PC-3 (cell line): Measurements from ENCODE around the gene DCLK3. TPM values are rescaled to one million over a fixed set of nuclear protein-coding genes. Genes with fewer than 3 reads are reported as not detected.

Source experiments
- ATAC-seq: fragments of 200-7000 bp; cut with Tn5 transposase; 2 replicates; pipeline ENCODE4 v1.9.1; 2020; ENCODE audit warnings: mild to moderate bottlenecking, moderate library complexity
- BruUV-seq: library from RNA; stranded (reverse); fragments of 400-500 nt; replicated peaks from 2 replicates; lab custom pipeline; 2021; lab: Mats Ljungman, UMichigan
- CTCF ChIA-PET: fragments of 300-600 bp; sonication (Branson Sonifier 250); formaldehyde crosslinking; loops from one replicate; lab custom pipeline; 2022; ENCODE audit warnings: antibody characterized with exemption; lab: Charles Lee
- POLR2A ChIA-PET: fragments of 300-600 bp; sonication (Branson Sonifier 250); formaldehyde crosslinking; loops from one replicate; lab custom pipeline; 2022; ENCODE audit warnings: antibody characterized with exemption; ENCODE audit not compliant: unreplicated experiment; lab: Charles Lee
- DNase-seq: peaks from one replicate; pipeline ENCODE4 v3.0.0-alpha.2; 2015
- H2AFZ ChIP-seq: fragments of 300-600 bp; sonication (generic); 2 replicates; pipeline ENCODE4 v1.6.0; 2016; ENCODE audit warnings: antibody characterized with exemption, low read length
- H3F3A ChIP-seq: fragments of 300-600 bp; sonication (generic); one replicate; pipeline ENCODE4 v1.6.0; 2017; ENCODE audit warnings: antibody characterized with exemption, low read length, control low read depth, mild to moderate bottlenecking; ENCODE audit not compliant: unreplicated experiment
- H3K27ac ChIP-seq: fragments of 300-600 bp; sonication (generic); 2 replicates; pipeline ENCODE4 v1.5.1; 2016; ENCODE audit warnings: mild to moderate bottlenecking, low read length
- H3K27me3 ChIP-seq: fragments of 300-600 bp; sonication (generic); 2 replicates; pipeline ENCODE4 v1.6.1; 2016; ENCODE audit warnings: low read length, mixed read lengths
- H3K36me3 ChIP-seq: fragments of 300-600 bp; sonication (generic); 2 replicates; pipeline ENCODE4 v1.6.1; 2016; ENCODE audit warnings: low read depth, mixed run types, low read length, mixed read lengths
- H3K4me1 ChIP-seq: fragments of 300-600 bp; sonication (generic); 2 replicates; pipeline ENCODE4 v1.5.1; 2016; ENCODE audit warnings: low read length; ENCODE audit not compliant: insufficient read depth
- H3K4me2 ChIP-seq: fragments of 300-600 bp; sonication (generic); 2 replicates; pipeline ENCODE4 v1.6.0; 2016; ENCODE audit warnings: low read length
- H3K4me3 ChIP-seq: fragments of 300-600 bp; sonication (generic); 2 replicates; pipeline ENCODE4 v1.5.1; 2016; ENCODE audit warnings: mild to moderate bottlenecking, low read length, mixed read lengths
- H3K79me2 ChIP-seq: fragments of 300-600 bp; sonication (generic); 2 replicates; pipeline ENCODE4 v1.6.1; 2017; ENCODE audit warnings: low read length, mixed read lengths
- H3K9ac ChIP-seq: fragments of 300-600 bp; sonication (generic); 2 replicates; pipeline ENCODE4 v1.6.0; 2016; ENCODE audit warnings: mild to moderate bottlenecking, low read length
- H3K9me2 ChIP-seq: fragments of 300-600 bp; sonication (generic); replicated peaks from 2 replicates; pipeline ENCODE4 v1.6.1; 2016; ENCODE audit warnings: mixed run types, low read length, mixed read lengths
- H3K9me3 ChIP-seq: fragments of 300-600 bp; sonication (generic); 2 replicates; pipeline ENCODE4 v1.6.1; 2016; ENCODE audit warnings: low read length, mixed read lengths
- H4K20me1 ChIP-seq: fragments of 300-600 bp; sonication (generic); 2 replicates; pipeline ENCODE4 v1.6.1; 2016; ENCODE audit warnings: low read length, mixed read lengths
- EZH2 ChIP-seq: fragments of 300-600 bp; sonication (generic); IDR thresholded peaks from one replicate; pipeline ENCODE4 v1.6.1; 2017; ENCODE audit warnings: antibody characterized with exemption, mild to moderate bottlenecking, low read length; ENCODE audit not compliant: unreplicated experiment
- EZH2phosphoT487 ChIP-seq: fragments of 300-600 bp; sonication (generic); IDR thresholded peaks from 2 replicates; pipeline ENCODE4 v1.6.1; 2018; ENCODE audit warnings: mild to moderate bottlenecking, antibody characterized with exemption, low read length, borderline replicate concordance
- intact Hi-C: fragments of 100-400 bp; cut with micrococcal nuclease; formaldehyde crosslinking; loops from 2 replicates; pipeline ENCODE4 v1.9.0; 2023
- total RNA-seq: library from RNA; depleted of rRNA; stranded (reverse); fragments of >200 nt; gene quantifications from 2 replicates; pipeline ENCODE4 v1.2.3, GENCODE V29; 2014
- TF ChIP-seq, protein P1 (sequence below): fragments of 300-600 bp; sonication (generic); conservative IDR thresholded peaks from 2 replicates; pipeline ENCODE4 v1.5.1; 2017; ENCODE audit warnings: antibody characterized with exemption, low read depth, mild to moderate bottlenecking, low read length

DCLK3 gene
- total RNA-seq, 1 experiment from 2014 or later: not detected

DNA sequence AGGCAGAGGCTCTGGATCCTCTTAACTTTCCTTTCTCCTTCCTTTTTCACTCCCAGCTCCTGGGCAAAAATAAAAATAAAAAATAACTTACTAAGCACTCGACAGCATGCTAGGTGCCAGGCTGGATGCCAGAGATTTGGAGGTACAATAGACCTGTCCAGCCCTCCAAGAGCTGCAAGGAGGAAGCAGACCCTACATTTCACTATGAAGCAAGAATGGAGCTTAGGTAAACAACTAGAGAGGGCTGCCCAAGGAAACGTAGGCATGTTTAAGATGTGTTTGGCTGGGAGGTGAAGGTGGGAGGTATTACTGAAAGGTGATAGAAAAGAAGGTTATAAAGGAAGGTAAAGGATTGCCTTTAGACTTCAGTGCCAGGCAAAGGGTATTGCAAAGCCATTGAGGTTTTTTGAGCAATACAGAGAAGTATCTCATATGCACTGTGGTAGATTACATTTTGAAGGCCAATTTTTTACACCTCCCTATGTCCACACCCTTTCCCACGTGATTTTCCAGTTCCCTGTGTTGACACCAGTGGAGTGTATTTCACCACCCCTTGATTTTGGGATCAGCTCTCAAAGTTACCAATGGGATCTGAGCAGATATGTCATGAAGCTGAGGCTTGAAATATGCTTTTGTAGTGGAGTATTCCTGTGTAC is 69.1 kb downstream of the DCLK3 start:
- ChIA-PET POLR2A (no interaction called here), CTCF (no interaction called here)
- Histone ChIP-seq H3F3A (no peaks in the 10 kb centered on the region), H3K9me3 (no peaks in the 10 kb centered on the region), H3K9ac (no peak overlapping the region), H4K20me1 (no peaks in the 10 kb centered on the region), H3K27me3 (no peaks in the 10 kb centered on the region), H3K27ac (no peak overlapping the region), H3K4me3 (no peak overlapping the region), H3K4me2 (no peak overlapping the region), H2AFZ (no peak overlapping the region), H3K79me2 (no peaks in the 10 kb centered on the region), H3K4me1 (peaks cover 7% of the 10 kb centered on the region; the same call in 1 of the 2 replicates), H3K36me3 (no peaks in the 10 kb centered on the region), H3K9me2 (no peaks in the 10 kb centered on the region)
- ATAC-seq (no peak), DNase-seq (no peak)
- TF ChIP-seq EZH2 (no peak), EZH2phosphoT487 (no peak)
- TF ChIP-seq, protein P1, sequence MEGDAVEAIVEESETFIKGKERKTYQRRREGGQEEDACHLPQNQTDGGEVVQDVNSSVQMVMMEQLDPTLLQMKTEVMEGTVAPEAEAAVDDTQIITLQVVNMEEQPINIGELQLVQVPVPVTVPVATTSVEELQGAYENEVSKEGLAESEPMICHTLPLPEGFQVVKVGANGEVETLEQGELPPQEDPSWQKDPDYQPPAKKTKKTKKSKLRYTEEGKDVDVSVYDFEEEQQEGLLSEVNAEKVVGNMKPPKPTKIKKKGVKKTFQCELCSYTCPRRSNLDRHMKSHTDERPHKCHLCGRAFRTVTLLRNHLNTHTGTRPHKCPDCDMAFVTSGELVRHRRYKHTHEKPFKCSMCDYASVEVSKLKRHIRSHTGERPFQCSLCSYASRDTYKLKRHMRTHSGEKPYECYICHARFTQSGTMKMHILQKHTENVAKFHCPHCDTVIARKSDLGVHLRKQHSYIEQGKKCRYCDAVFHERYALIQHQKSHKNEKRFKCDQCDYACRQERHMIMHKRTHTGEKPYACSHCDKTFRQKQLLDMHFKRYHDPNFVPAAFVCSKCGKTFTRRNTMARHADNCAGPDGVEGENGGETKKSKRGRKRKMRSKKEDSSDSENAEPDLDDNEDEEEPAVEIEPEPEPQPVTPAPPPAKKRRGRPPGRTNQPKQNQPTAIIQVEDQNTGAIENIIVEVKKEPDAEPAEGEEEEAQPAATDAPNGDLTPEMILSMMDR: no peak
- BruUV-seq: no TSS peak
- intact Hi-C loops: no loop called here

DNA sequence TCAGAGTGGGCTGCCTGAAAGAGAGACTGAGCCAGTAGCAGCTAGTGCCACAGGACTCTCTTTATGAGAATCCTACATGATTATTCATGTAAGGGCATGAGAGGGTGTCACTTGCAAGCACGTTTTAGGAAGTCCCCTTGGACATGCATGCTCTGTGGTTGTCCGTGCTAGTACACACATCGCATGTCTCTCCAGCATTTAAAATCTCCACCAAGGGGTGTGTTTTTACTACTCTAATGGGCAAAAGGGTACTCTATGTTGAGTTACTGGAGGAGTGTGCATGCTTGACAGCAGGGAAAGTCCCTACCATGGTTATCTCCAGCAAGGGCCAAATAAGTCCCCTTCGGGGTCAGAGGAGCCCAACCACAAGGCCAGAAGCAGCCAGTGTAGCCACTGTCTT is 70.7 kb downstream of the DCLK3 start:
- ChIA-PET CTCF (no interaction called here), POLR2A (no interaction called here)
- H3K4me3 ChIP-seq: no peak overlapping the region
- no TSS peak for BruUV-seq
- intact Hi-C loops: no loop called here
- H3K79me2 ChIP-seq: no peaks in the 10 kb centered on the region
- no peak for TF ChIP-seq EZH2
- TF ChIP-seq, protein P1: no peak
- TF ChIP-seq EZH2phosphoT487: no peak
- DNase-seq (no peak), ATAC-seq (no peak)
- no peak overlapping the region for H2AFZ ChIP-seq
- H3K9me2 ChIP-seq: no peaks in the 10 kb centered on the region
- no peaks in the 10 kb centered on the region for H3K9me3 ChIP-seq
- H3K36me3 ChIP-seq: no peaks in the 10 kb centered on the region
- no peaks in the 10 kb centered on the region for H3K27me3 ChIP-seq
- no peaks in the 10 kb centered on the region for H3F3A ChIP-seq
- H3K27ac ChIP-seq: no peak overlapping the region
- H4K20me1 ChIP-seq: no peaks in the 10 kb centered on the region
- no peak overlapping the region for H3K4me2 ChIP-seq
- H3K9ac ChIP-seq: no peak overlapping the region
- H3K4me1 ChIP-seq: peaks cover 7% of the 10 kb centered on the region; the same call in 1 of the 2 replicates

DNA sequence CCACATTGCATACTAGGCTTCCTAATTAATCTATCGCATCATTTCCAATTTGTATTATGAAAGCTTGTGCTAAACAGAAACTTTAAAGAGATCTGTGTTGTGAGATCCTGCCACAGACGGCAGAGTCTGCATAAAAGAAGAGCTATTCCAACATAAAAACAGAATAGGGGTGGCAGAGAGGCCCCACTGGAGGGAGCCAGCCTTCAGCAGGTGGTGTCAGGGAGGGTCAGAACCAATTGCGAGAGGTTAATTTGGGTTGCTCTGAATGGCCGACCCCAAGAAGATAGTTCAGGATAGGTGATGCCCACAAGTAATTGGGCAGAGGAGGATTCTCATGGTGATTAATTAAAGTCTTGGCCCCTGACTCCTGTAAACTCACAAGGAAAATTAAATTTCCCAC is 74.8 kb downstream of the DCLK3 start:
- Histone ChIP-seq H3K9me3 (no peaks in the 10 kb centered on the region), H3K4me1 (no peaks in the 10 kb centered on the region), H2AFZ (no peak overlapping the region), H3K79me2 (no peaks in the 10 kb centered on the region), H3K4me2 (no peak overlapping the region), H3K9ac (no peak overlapping the region), H3K36me3 (no peaks in the 10 kb centered on the region), H3K27me3 (no peaks in the 10 kb centered on the region), H3K9me2 (no peaks in the 10 kb centered on the region), H3K4me3 (no peak overlapping the region), H3K27ac (no peak overlapping the region), H3F3A (no peaks in the 10 kb centered on the region), H4K20me1 (no peaks in the 10 kb centered on the region)
- ChIA-PET CTCF (no interaction called here), POLR2A (no interaction called here)
- BruUV-seq: no TSS peak
- DNase-seq (no peak), ATAC-seq (no peak)
- TF ChIP-seq, protein P1: no peak
- no peak for TF ChIP-seq EZH2phosphoT487
- no peak for TF ChIP-seq EZH2
- intact Hi-C loops: no loop called here
